Measurements from ENCODE around the gene FXR2. TPM values are rescaled to one million over a fixed set of nuclear protein-coding genes. Genes with fewer than 3 reads are reported as not detected.

FXR2 gene
- 10 to 100 TPM; 27.5 to 28.8 TPM for total RNA-seq

DNA sequence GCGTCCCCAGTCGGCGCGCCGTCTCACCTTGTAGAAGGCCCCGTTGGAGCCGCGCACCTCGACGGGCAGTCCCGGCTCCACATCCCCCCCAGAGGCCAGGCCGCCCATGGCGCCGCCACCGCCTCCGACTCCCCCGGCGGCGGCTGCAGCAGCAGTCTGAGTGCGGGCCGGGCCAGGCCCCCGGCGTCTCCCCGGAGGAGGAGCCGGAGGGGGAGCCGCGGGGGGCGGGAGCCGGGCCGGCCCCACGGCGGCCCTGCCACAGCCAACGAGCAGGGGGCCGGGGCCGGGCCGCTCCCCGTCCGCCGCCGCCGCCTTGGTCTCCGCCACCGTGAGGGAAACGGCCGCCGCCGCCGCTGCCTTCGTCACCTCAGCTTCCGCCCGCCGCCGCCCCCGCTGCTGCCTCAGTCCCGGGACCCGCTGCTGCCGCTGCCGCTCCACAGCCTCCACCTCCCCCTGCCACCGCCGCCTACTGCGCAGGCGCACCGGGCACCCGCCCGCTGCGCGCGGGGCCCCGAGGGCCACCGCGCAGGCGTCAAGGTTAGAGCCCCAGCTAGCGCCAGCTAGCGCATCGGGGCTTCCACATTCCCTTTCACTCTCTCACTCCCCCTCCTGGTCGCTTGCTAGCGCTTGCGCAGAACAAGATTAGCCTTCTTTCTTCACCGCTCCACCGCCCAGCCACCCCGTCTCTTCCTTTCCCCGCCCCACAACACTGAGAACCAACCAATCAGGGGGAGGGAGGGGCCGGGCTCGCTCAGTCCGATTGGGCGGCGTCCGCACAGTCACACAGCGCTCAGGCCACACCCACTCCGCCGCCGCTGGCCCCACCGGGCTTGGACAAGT, at the start of gene FXR2:
FXR2 (minus strand) TSS at position 473 of the 840 bp plus-strand sequence; CDS start at position 108, 365 bp downstream.
- ChIA-PET POLR2A (interaction anchor here (0.6 to 1.4 kb wide), 3 partner anchors 36 to 73 kb away, joined by 3 to 6 read pairs (median 4); partner anchors contain the start of genes ATP1B2 and TP53), CTCF (interaction anchor here (0.6 to 2.4 kb wide), 18 partner anchors 13 to 704 kb away, joined by 3 to 12 read pairs (median 3); partner anchors contain the start of genes ATP1B2, MPDU1, SAT2 and TMEM102)
- peaks cover 31% of the 10 kb centered on the region for H3K4me1 Mint-ChIP-seq
- peak; percentile 100 for DNase-seq
- H3K27ac Mint-ChIP-seq = peak within 1 kb of the TSS; percentile 96
- no peaks in the 10 kb centered on the region for H3K27me3 Mint-ChIP-seq
- H3K4me3 Mint-ChIP-seq = peak within 1 kb of the TSS; percentile 83
- H3K9me3 Mint-ChIP-seq = no peaks in the 10 kb centered on the region
- H3K36me3 Mint-ChIP-seq (ENCODE audit: low read depth) = peaks cover 10% of the 10 kb centered on the region

DNA sequence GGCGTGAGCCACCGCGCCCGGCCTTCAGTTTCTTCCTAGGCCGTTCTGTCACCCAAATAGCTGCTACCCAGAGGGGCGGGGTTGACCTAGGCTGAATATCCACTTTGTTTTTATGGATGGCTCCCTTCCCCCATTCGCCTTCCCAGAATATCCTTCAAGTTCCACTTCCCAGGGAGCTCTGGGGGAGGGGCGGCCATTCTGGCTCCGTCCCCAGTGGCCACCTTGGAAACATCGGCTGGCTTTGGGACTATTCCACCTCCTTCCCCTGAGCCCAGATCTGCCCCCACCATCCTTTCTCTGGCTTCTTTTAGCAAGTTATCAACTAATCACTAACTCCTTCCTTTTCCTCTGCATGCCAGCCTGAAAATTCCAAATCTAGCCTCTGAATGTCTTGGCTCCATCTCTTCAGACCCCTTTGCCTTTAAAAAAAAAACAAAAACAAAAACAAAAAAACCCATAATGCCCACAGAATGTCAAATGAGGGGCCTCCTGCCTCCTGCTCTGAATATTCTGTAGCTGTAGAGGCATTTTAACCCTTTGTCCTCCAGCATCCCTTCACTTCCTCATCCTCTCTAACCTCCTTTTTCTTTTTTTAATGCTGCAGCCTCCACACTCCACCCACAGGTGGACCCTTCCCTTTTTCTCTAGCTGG, 42.4 kb upstream of the FXR2 start:
- ChIA-PET POLR2A (no interaction called here), CTCF (interaction anchor here (1.0 to 1.5 kb wide), 2 partner anchors 10 to 31 kb away, joined by 3 read pairs; no protein-coding TSS in a partner anchor)
- Mint-ChIP-seq H3K27ac (no peak overlapping the region), H3K9me3 (no peaks in the 10 kb centered on the region), H3K4me3 (no peak overlapping the region), H3K36me3 (ENCODE audit: low read depth) (no peaks in the 10 kb centered on the region), H3K27me3 (peaks cover 18% of the 10 kb centered on the region), H3K4me1 (no peaks in the 10 kb centered on the region)
- no peak for DNase-seq

DNA sequence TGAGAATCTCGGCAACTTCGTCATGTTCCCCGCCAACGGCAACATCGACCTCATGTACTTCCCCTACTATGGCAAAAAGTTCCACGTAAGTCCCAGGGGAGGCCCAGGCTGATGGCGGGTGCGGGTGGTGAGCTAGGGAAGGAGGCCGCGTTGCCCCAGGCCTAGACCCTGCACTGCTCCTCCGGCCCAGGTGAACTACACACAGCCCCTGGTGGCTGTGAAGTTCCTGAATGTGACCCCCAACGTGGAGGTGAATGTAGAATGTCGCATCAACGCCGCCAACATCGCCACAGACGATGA, 40.8 kb upstream of the FXR2 start:
- Mint-ChIP-seq H3K27ac (no peak overlapping the region), H3K27me3 (peaks cover 29% of the 10 kb centered on the region), H3K36me3 (ENCODE audit: low read depth) (no peaks in the 10 kb centered on the region), H3K4me1 (peaks cover 7% of the 10 kb centered on the region), H3K4me3 (no peak overlapping the region), H3K9me3 (no peaks in the 10 kb centered on the region)
- ChIA-PET CTCF (interaction anchor here (1.1 to 1.3 kb wide), 2 partner anchors 18 to 263 kb away, joined by 3 to 4 read pairs; no protein-coding TSS in a partner anchor), POLR2A (no interaction called here)
- no peak for DNase-seq

DNA sequence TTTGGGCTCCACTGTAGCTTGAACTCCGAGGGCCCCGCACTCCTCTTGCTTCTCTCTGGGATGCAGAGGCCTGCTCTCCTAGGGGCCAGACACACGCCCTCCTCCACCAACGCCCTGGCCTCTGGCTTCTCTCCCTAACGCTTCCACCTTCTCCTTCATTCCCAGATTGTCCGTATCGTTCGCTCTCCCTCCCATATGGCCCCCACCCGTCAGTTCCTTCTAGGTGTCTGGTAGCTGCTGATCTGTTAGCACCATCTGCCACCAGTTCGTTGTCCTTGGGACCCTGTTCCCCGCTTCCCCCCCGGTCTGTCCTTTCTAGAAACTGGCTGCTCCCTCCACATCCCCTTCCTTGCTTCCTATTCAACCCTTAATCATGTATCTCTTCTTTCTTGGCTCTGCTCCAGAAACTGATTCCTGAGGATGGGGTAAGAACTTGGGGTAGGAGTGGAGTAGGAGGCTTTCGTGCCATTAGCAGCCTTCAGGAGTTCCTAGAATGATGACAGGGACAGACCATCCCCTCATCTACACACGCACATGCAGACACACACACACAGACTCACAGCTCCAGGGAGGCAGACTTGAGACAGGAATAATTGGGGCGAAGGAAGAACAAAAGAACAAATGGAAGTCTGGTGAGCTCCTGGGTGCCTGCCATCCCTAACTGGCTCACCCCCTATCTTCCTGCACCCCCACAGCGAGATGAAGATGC, 40.3 kb upstream of the FXR2 start:
- H3K27ac Mint-ChIP-seq = no peak overlapping the region
- no peaks in the 10 kb centered on the region for H3K36me3 Mint-ChIP-seq (ENCODE audit: low read depth)
- peaks cover 34% of the 10 kb centered on the region for H3K27me3 Mint-ChIP-seq
- ChIA-PET POLR2A (no interaction called here), CTCF (interaction anchor here (0.6 to 1.3 kb wide), 3 partner anchors 17 to 264 kb away, joined by 3 to 4 read pairs (median 3); no protein-coding TSS in a partner anchor)
- no peak overlapping the region for H3K4me3 Mint-ChIP-seq
- peaks cover 12% of the 10 kb centered on the region for H3K4me1 Mint-ChIP-seq
- H3K9me3 Mint-ChIP-seq = no peaks in the 10 kb centered on the region
- no peak for DNase-seq

DNA sequence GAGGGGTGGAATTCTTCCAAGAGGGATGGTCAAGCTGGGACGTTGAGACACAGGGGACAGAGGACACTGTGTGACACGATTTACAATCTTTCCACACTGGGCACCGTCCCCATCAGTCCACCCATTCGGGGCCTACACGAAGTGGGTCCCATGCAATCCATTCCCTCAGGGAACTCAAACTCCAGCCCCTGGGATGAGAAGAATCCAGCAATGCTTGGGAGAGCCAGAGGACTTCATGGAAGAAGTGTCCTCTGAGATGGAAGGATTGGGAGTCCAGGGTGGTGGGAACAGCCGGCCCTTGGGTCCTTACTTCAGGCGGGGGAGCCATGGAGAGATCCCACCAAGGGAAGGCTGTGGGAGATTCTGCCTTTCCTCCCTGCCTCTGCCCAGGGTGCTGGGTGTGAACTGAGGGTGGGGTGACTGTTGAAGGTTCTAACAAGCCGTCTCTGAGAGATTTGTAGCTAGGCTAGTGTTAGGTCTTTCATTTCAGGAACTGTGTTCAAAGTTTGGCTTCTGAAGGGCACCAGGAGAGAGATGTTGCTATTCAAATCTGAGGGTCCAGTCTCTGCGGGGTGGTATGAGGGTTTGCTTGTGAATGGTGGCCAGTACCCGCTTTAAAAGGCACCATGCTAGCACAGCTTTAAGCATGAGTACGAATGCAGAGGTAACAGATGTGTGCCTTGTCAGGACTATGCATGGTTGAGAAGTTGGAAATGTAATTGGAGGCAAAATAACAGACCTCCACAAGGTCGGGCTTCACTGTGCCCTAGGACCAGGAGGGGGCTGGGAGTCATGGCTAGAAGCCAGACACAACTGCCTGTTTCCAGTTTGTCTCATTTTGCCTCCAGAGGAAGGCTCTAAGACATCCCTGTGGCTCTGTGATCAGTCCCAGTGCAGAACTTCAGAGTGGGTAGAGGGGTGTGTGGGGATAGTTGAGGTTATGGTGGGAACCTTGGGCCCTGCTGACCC, 38.0 kb upstream of the FXR2 start:
- CTCF ChIA-PET = interaction anchor here (0.5 to 1.3 kb wide), 3 partner anchors 15 to 86 kb away, joined by 3 to 5 read pairs (median 4); partner anchors contain the start of genes TP53 and WRAP53
- H3K9me3 Mint-ChIP-seq = no peaks in the 10 kb centered on the region

DNA sequence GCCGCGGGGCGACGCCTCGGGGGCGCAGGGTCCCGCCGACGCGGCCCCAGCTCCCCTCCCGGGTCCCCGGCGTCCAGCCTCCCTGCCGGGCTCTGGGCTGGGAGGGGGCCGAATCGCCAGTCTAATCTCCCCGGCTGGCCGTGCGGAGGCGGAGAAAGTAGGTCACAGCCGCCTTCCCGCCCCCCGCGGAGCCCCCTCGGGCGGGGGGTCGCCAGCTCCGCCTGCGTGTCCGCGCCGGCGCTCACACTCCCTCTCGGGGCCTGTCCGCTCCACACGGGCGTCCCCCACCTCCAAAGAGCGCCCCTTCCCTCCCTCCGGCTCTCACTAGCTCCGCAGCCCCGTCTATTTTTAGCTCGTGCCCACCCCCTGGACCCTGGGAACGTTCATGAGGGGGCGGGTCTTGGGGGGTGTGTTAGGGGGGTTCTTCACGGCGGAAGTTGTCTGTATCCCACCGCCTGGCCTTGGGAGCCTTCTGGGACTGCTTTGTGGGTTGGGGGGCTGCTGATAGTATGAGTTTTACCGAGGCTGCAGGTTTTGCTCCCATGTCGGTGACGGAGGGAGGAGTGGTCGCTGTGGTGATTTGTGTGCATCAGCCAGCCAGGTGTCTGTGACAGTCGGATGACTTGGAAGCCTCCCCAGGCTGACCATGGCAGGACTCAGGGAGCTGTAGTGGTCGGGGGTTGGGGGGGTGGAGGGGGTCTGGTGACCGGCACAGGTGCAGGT, 37.1 kb upstream of the FXR2 start:
- Mint-ChIP-seq H3K27ac (no peak overlapping the region), H3K4me3 (no peak overlapping the region), H3K4me1 (peaks cover 15% of the 10 kb centered on the region), H3K36me3 (ENCODE audit: low read depth) (no peaks in the 10 kb centered on the region), H3K27me3 (peaks cover 41% of the 10 kb centered on the region), H3K9me3 (no peaks in the 10 kb centered on the region)
- POLR2A ChIA-PET = interaction anchor here (0.6 to 1.7 kb wide), 2 partner anchors 9 to 36 kb away, joined by 4 to 5 read pairs; partner anchors contain the start of genes TP53 and WRAP53
- CTCF ChIA-PET = interaction anchor here (0.6 to 2.0 kb wide), 6 partner anchors 9 to 386 kb away, joined by 3 to 10 read pairs (median 4); partner anchors contain the start of genes FXR2, SAT2, TP53 and WRAP53
- DNase-seq = no peak

More for the DNA sequence above, 38.0 kb upstream of the FXR2 start:
- no peaks in the 10 kb centered on the region for H3K36me3 Mint-ChIP-seq (ENCODE audit: low read depth)
- no peak for DNase-seq
- POLR2A ChIA-PET = interaction anchor here (0.6 kb wide), 1 partner anchor 8 kb away, joined by 4 read pairs; no protein-coding TSS in a partner anchor
- peaks cover 15% of the 10 kb centered on the region for H3K4me1 Mint-ChIP-seq
- H3K27me3 Mint-ChIP-seq = peaks cover 41% of the 10 kb centered on the region
- H3K27ac Mint-ChIP-seq = no peak overlapping the region
- no peak overlapping the region for H3K4me3 Mint-ChIP-seq

DNA sequence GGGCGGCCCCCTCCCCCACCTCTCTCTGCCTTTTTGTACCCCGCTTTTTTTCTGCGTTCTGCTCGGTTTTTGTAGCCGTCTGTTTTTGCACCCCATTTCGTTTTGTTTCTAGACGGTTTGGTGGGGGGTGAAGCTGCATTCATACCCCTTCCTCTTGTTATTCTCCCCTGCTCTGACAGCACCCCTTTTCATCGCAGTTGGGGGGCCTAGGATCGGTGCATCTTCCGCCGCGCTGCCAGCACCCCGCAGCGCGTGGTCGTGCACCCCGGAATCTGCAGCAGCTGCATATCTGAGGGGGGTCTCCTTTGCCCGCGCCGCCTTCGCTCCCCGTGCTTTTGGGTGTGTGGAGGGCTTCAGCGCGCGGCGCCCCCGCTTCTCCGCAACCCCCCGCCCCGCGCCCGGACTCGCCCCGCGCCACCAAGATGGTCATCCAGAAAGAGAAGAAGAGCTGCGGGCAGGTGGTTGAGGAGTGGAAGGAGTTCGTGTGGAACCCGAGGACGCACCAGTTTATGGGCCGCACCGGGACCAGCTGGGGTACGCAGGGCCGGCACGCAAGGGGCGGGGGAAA, 36.5 kb upstream of the FXR2 start:
- Mint-ChIP-seq H3K27me3 (peaks cover 46% of the 10 kb centered on the region), H3K9me3 (no peaks in the 10 kb centered on the region), H3K4me3 (peak overlapping the region; percentile 62), H3K36me3 (ENCODE audit: low read depth) (no peaks in the 10 kb centered on the region), H3K4me1 (peaks cover 16% of the 10 kb centered on the region), H3K27ac (no peak overlapping the region)
- POLR2A ChIA-PET = interaction anchor here (0.5 to 1.7 kb wide), 2 partner anchors 36 kb away, joined by 4 to 5 read pairs; partner anchors contain the start of genes FXR2, TP53 and WRAP53
- CTCF ChIA-PET = interaction anchor here (0.9 to 2.0 kb wide), 6 partner anchors 8 to 385 kb away, joined by 3 to 10 read pairs (median 4); partner anchors contain the start of genes FXR2, SAT2, SHBG and TP53
- no peak for DNase-seq

DNA sequence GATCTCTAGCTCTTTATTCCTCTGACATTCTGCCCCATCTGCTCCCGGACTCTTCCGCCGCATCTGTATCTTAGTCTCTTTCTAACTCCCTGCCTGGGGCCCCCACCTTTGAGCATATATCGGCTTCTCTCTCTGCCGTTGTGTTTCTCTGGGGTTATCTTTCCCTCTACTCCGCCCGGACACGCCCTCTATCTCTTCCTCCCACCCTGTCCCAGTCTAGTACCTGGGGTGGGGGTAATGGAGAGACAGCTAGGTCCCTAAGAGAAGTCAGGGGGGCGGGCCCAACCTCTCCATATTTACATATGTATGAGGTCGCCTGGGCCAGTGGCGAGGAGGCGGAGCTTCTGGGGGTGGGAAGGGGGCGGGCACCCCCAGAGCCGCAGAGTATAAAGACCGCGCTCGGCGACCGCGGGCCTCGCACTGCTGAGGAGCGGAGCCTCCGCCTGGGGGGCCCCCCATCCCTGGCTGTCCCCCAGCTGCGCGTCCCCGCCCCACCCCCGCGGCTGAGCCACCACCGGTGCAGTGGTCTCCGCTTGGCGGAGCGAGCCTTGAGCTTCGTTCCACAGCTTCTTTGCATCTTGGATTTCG, 35.9 kb upstream of the FXR2 start, which contains the start of gene ATP1B2:
ATP1B2 (plus strand) TSS at position 418 of the 588 bp plus-strand sequence. CDS start 593 bp downstream, outside the sequence.
- Mint-ChIP-seq H3K9me3 (no peaks in the 10 kb centered on the region), H3K27me3 (peaks cover 47% of the 10 kb centered on the region), H3K27ac (peak within 1 kb of the TSS; percentile 41), H3K36me3 (ENCODE audit: low read depth) (no peaks in the 10 kb centered on the region), H3K4me1 (peaks cover 17% of the 10 kb centered on the region), H3K4me3 (peak within 1 kb of the TSS; percentile 70)
- ChIA-PET CTCF (interaction anchor here (1.0 to 2.0 kb wide), 4 partner anchors 20 to 385 kb away, joined by 3 to 10 read pairs (median 4); partner anchors contain the start of genes FXR2, SAT2 and SHBG), POLR2A (interaction anchor here (0.5 to 1.7 kb wide), 2 partner anchors 36 to 37 kb away, joined by 4 to 5 read pairs; partner anchors contain the start of genes FXR2, TP53 and WRAP53)
- DNase-seq = peak; percentile 76

DNA sequence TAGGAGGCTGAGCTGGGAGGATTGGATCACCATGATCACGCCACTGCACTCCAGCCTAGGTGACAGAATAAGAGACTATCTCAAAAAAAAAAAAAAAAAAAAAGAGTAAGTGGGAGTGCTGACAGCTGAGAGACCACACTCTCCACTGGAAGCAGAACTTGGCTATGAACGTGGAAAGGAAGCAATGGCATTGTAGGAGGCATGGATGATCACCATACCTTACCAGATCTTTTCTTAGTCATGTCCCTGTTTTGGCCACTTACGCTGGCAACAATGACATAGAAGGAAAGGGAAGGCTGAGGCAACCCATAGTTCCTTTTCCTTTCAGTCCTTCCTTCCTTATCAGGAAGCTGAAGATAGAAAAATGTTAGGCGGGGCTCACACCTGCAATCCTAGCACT, 32.3 kb upstream of the FXR2 start:
- CTCF ChIA-PET = no interaction called here

DNA sequence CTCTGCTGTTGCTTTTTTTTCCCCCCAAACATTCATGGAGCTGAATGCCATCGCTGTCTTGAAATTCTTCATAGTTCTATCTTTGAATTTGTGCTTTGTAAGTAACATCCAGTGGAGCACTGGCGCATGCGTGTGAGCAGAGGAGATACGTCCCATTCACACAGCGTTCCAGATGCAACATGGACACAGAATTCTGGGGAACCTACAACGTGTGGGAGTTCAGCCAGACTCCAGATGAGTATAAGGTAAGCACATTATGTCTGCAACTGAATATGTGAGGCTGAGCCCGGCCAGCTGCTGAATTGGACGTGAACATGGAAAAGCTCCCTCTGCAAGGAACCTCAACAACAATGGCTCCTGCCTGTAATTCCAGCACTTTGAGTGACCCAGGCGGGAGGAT, 31.8 kb upstream of the FXR2 start:
- CTCF ChIA-PET = interaction anchor here (0.6 kb wide), 1 partner anchor 13 kb away, joined by 3 read pairs; no protein-coding TSS in a partner anchor
- peaks cover 26% of the 10 kb centered on the region for H3K27me3 Mint-ChIP-seq
- peaks cover 1% of the 10 kb centered on the region for H3K9me3 Mint-ChIP-seq
- H3K4me3 Mint-ChIP-seq = no peak overlapping the region
- no peaks in the 10 kb centered on the region for H3K36me3 Mint-ChIP-seq (ENCODE audit: low read depth)
- no peak for DNase-seq
- peaks cover 35% of the 10 kb centered on the region for H3K4me1 Mint-ChIP-seq
- no peak overlapping the region for H3K27ac Mint-ChIP-seq
- POLR2A ChIA-PET = no interaction called here

More for the DNA sequence above, 32.3 kb upstream of the FXR2 start:
- no peak for DNase-seq
- Mint-ChIP-seq H3K9me3 (no peaks in the 10 kb centered on the region), H3K36me3 (ENCODE audit: low read depth) (no peaks in the 10 kb centered on the region), H3K4me1 (peaks cover 30% of the 10 kb centered on the region), H3K4me3 (no peak overlapping the region), H3K27ac (no peak overlapping the region), H3K27me3 (peaks cover 29% of the 10 kb centered on the region)
- POLR2A ChIA-PET = no interaction called here

All from activated CD4-positive, alpha-beta T cell treated with anti-CD3 and anti-CD28 coated beads, Interleukin-2, amount 10 ng/mL, durations not matched to agents 7 days and 5 days (primary cell).